Endothelial cell of umbilical vein (primary cell): ENCODE data around the gene B4GALT5. TPM values are rescaled to one million over a fixed set of nuclear protein-coding genes. Genes with fewer than 3 reads are reported as not detected.

Experiments
- BruUV-seq: library from RNA; stranded (reverse); fragments of 400-500 nt; replicated peaks from 2 replicates; lab custom pipeline; 2021; lab: Mats Ljungman, UMichigan
- CTCF ChIA-PET: fragments of 300-600, 350-600 bp; sonication (Branson Sonifier 250); formaldehyde crosslinking; loops from one replicate; lab custom pipeline; 2021; ENCODE audit warnings: antibody characterized with exemption, inconsistent platforms; lab: Charles Lee
- POLR2A ChIA-PET: fragments of 300-600, 350-600 bp; sonication (Branson Sonifier 250); formaldehyde crosslinking; loops from one replicate; lab custom pipeline; 2021; ENCODE audit warnings: antibody characterized with exemption, inconsistent platforms; lab: Charles Lee
- DNase-seq: peaks from one replicate; pipeline ENCODE4 v3.0.0-alpha.2; 2011; ENCODE audit warnings: low read depth, low spot score
- FAIRE-seq: peaks from 2 replicates; lab custom pipeline; 2011; peaks lifted over from hg19 to GRCh38; lab: Jason Lieb, UNC
- H2AFZ ChIP-seq: 2 replicates; pipeline ENCODE4 v1.6.0; 2012; ENCODE audit warnings: low read depth, low read length, control low read depth, inconsistent platforms
- H3K27ac ChIP-seq: 2 replicates; pipeline ENCODE4 v1.5.1; 2011; ENCODE audit warnings: low read depth, mild to moderate bottlenecking, control low read depth, low read length, moderate library complexity; ENCODE audit not compliant: insufficient read depth
- H3K27me3 ChIP-seq, 2 experiments: 2 replicates each; pipeline versions ENCODE4 v1.6.0 to v1.6.1; 2011; ENCODE audit warnings: low read length in 2 of 2, mixed read lengths in 1 of 2; ENCODE audit not compliant: control insufficient read depth in 2 of 2, insufficient read depth in 2 of 2
- H3K36me3 ChIP-seq, 2 experiments: 2 replicates in 1 of 2; 3 replicates in 1 of 2; pipeline ENCODE4 v1.5.1; 2011; ENCODE audit warnings: low read length in 2 of 2, mild to moderate bottlenecking in 1 of 2, moderate library complexity in 1 of 2; ENCODE audit not compliant: control insufficient read depth in 2 of 2, insufficient read depth in 2 of 2; ENCODE audit errors: extremely low read depth in 1 of 2
- H3K4me1 ChIP-seq: 3 replicates; pipeline ENCODE4 v1.5.1; 2011; ENCODE audit warnings: mild to moderate bottlenecking, low read length; ENCODE audit not compliant: control insufficient read depth, insufficient read depth; ENCODE audit errors: extremely low read depth
- H3K4me2 ChIP-seq: 2 replicates; pipeline ENCODE4 v1.6.1; 2011; ENCODE audit warnings: low read length, control low read depth, mixed read lengths; ENCODE audit not compliant: insufficient read depth
- H3K4me3 ChIP-seq, 3 experiments: fragments of 200-600 bp in 1 of 3; sonication (generic), shearing (Covaris generic) in 1 of 3; replicated peaks in 1 of 3; 2 replicates each; pipeline ENCODE4 v1.5.1; 2011 to 2016; ENCODE audit warnings: control low read depth in 3 of 3, low read length in 3 of 3, mild to moderate bottlenecking in 2 of 3, inconsistent platforms in 1 of 3, low read depth in 1 of 3, moderate library complexity in 1 of 3; ENCODE audit not compliant: insufficient read depth in 1 of 3
- H3K79me2 ChIP-seq: 2 replicates; pipeline ENCODE4 v1.6.0; 2012; ENCODE audit warnings: low read length, inconsistent platforms; ENCODE audit not compliant: control insufficient read depth, insufficient read depth
- H3K9ac ChIP-seq: replicated peaks from 2 replicates; pipeline ENCODE3; 2011; ENCODE audit warnings: low read length, control low read depth; ENCODE audit not compliant: insufficient read depth; ENCODE audit errors: extremely low read depth
- H3K9me1 ChIP-seq: replicated peaks from 3 replicates; pipeline ENCODE4 v1.6.0; 2011; ENCODE audit warnings: mild to moderate bottlenecking, low read length; ENCODE audit not compliant: control insufficient read depth, insufficient read depth; ENCODE audit errors: extremely low read depth
- H3K9me3 ChIP-seq: replicated peaks from 2 replicates; pipeline ENCODE4 v1.5.1; 2012; ENCODE audit warnings: low read length, inconsistent platforms; ENCODE audit not compliant: control insufficient read depth, insufficient read depth
- H4K20me1 ChIP-seq: replicated peaks from 2 replicates; pipeline ENCODE3; 2011; ENCODE audit warnings: mild to moderate bottlenecking, low read length; ENCODE audit not compliant: control insufficient read depth, insufficient read depth; ENCODE audit errors: extremely low read depth
- CTCF ChIP-seq, 2 donors: IDR thresholded peaks; 1 replicate in 1 of 2; 2 replicates in 1 of 2; pipeline ENCODE4 v1.5.1; 2011; ENCODE audit warnings: low read length in 2 of 2, mild to moderate bottlenecking in 2 of 2, moderate library complexity in 2 of 2, control low read depth in 1 of 2, inconsistent platforms in 1 of 2, low read depth in 1 of 2; ENCODE audit not compliant: insufficient read depth in 1 of 2; ENCODE audit errors: extremely low read depth in 1 of 2
- EZH2 ChIP-seq: IDR thresholded peaks from 2 replicates; pipeline ENCODE4 v1.6.1; 2012; ENCODE audit warnings: borderline replicate concordance, low read depth, mild to moderate bottlenecking, moderate library complexity, low read length, inconsistent platforms; ENCODE audit not compliant: severe bottlenecking
- FOS ChIP-seq: IDR thresholded peaks from 2 replicates; pipeline ENCODE4 v1.6.1; 2011; ENCODE audit warnings: mild to moderate bottlenecking, low read length, moderate library complexity, borderline replicate concordance; ENCODE audit not compliant: insufficient read depth
- GATA2 ChIP-seq: IDR thresholded peaks from 2 replicates; pipeline ENCODE4 v1.7.0; 2011; ENCODE audit warnings: low read depth, mild to moderate bottlenecking, moderate library complexity, mixed read lengths, low read length; ENCODE audit not compliant: insufficient read length, insufficient read depth
- JUN ChIP-seq: IDR thresholded peaks from 2 replicates; pipeline ENCODE4 v1.6.1; 2011; ENCODE audit warnings: borderline replicate concordance, low read depth; ENCODE audit not compliant: insufficient read length, insufficient read depth
- MAX ChIP-seq: IDR thresholded peaks from 2 replicates; pipeline ENCODE4 v1.6.1; 2011; ENCODE audit not compliant: insufficient read depth, insufficient read length
- MYC ChIP-seq: IDR thresholded peaks from one replicate; pipeline ENCODE4 v1.6.1; 2011; ENCODE audit warnings: mild to moderate bottlenecking, low read depth, low read length
- POLR2A ChIP-seq: IDR thresholded peaks from 2 replicates; pipeline ENCODE4 v1.6.1; 2012; ENCODE audit warnings: low read depth, mild to moderate bottlenecking, control low read depth, low read length
- POLR2AphosphoS5 ChIP-seq: IDR thresholded peaks from 2 replicates; pipeline ENCODE4 v1.6.1; 2012; ENCODE audit warnings: low read depth, mild to moderate bottlenecking, control low read depth, low read length, moderate library complexity; ENCODE audit not compliant: insufficient read depth
- dilution Hi-C: fragments of 300-500 bp; cut with MboI; formaldehyde crosslinking; loops from one replicate; pipeline ENCODE4 v1.15.0; 2019; ENCODE audit warnings: low sequenced_read_pairs; ENCODE audit not compliant: extremely low pct_ligation_motif_present
- intact Hi-C: fragments of 100-400 bp; cut with micrococcal nuclease; formaldehyde crosslinking; loops from one replicate; pipeline ENCODE4 v1.10.0; 2022
- polyA plus RNA-seq, 4 experiments: library from polyadenylated mRNA; depleted of rRNA in 3 of 4; stranded (reverse) in 3 of 4; unstranded in 1 of 4; fragments of >200 nt; gene quantifications; 2 replicates each; pipeline versions ENCODE4 v1.2.1 to v1.2.3, GENCODE V29; 2011 to 2012; ENCODE audit warnings: missing spikeins in 1 of 4
- total RNA-seq: library from RNA; stranded (reverse); gene quantifications from 2 replicates; pipeline ENCODE4 v1.2.3, GENCODE V29; 2021

Gene B4GALT5
- total and polyA plus RNA-seq, 2 donors (not counting 3 experiments of a cell fraction or from before 2014, with no cell fraction given), result 54.4 to 70.1 TPM

DNA sequence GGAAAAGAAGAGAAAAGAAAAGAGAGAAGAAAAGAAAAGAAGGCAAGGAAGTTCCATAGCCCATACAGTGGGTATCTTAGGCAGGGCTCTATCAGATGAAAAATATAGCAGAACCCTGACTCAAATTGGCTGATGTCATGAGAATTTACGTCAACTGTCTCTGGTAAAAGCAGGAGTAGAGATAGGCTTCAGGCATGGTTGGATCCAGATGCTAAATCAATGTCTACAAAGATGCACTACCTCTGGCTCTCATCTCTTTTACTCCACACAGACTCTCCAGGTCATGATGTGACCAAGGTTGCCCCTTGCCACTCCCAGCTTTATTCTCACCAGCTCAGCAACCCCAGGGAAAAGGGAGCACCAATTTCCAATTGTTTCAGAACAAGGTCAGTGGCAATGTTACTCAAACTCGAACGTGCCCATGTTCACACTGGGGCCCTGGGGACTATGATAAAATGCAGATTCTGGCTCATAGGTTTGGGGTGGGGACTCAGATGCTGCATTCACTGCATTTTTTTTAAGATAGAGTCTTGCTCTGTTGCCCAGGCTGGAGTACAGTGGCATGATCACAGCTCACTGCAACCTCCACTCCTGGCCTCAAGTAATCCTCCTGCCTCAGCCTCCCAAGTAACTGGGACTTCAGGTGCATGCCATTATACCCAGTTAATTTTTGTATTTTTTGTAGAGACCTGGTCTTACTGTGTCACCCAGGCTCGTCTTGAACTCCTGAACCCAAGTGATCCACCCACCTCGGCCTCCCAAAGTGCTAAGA lies 112.3 kb downstream of the B4GALT5 start:
- no peak overlapping the region for H2AFZ ChIP-seq
- no peak overlapping the region for H3K9ac ChIP-seq
- CTCF ChIA-PET, result interaction anchor here (24.6 kb wide), 1 partner anchor 60 kb away, joined by 962 read pairs; no protein-coding TSS in a partner anchor
- BruUV-seq, result no TSS peak
- no peaks in the 10 kb centered on the region for H4K20me1 ChIP-seq
- no peak overlapping the region for H3K27ac ChIP-seq
- no peaks in the 10 kb centered on the region for H3K9me1 ChIP-seq
- H3K9me3 ChIP-seq, result no peaks in the 10 kb centered on the region
- dilution Hi-C loops, result no loop called here
- POLR2A ChIA-PET, result no interaction called here
- no peak for DNase-seq
- TF ChIP-seq POLR2A, result no peak
- intact Hi-C loops, result no loop called here
- no peaks in the 10 kb centered on the region for H3K79me2 ChIP-seq
- H3K27me3 ChIP-seq, result no peaks in the 10 kb centered on the region
- no peak overlapping the region for H3K4me2 ChIP-seq
- H3K4me1 ChIP-seq, result peaks cover under 1% of the 10 kb centered on the region
- FAIRE-seq, result no peak
- H3K36me3 ChIP-seq, result no peaks in the 10 kb centered on the region
- H3K4me3 ChIP-seq, result no peak overlapping the region

DNA sequence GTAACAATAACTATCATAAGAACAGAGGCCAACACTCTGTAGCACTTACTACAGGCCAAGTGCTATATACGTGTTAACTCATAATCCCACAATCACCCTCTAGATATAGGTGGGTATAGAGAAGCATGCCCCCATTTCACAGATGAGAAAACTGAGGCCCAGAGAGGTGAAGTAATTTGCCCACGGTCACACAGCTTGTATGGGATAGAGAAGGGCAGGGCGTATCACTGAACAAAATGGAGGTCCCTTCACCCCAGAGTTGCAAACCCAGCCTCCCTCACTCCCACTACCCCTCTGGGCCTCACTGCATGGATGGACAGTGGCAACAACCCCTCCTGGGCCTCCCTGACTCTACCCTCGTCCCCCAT lies 113.9 kb downstream of the B4GALT5 start:
- intact Hi-C loops, result no loop called here
- DNase-seq (no peak), FAIRE-seq (no peak)
- no peaks in the 10 kb centered on the region for H3K9me3 ChIP-seq
- no peaks in the 10 kb centered on the region for H3K79me2 ChIP-seq
- no peaks in the 10 kb centered on the region for H3K36me3 ChIP-seq
- H3K27me3 ChIP-seq, result no peaks in the 10 kb centered on the region
- no peaks in the 10 kb centered on the region for H4K20me1 ChIP-seq
- H3K4me3 ChIP-seq, result no peak overlapping the region
- no peak overlapping the region for H3K27ac ChIP-seq
- H3K9me1 ChIP-seq, result no peaks in the 10 kb centered on the region
- no peak overlapping the region for H3K4me2 ChIP-seq
- TF ChIP-seq GATA2, result no peak
- TF ChIP-seq EZH2, result no peak
- no peak for TF ChIP-seq POLR2A
- TF ChIP-seq MYC, result no peak
- no peak for TF ChIP-seq JUN
- no peak for TF ChIP-seq MAX
- TF ChIP-seq CTCF (IDR thresholded peaks at IDR 0.05; ENCODE audit: extremely low read depth in 1 of 2, insufficient read depth in 1 of 2, low read depth in 1 of 2, low read length in 2 of 2), result no peak
- no peak for TF ChIP-seq FOS
- no peak for TF ChIP-seq POLR2AphosphoS5
- ChIA-PET CTCF (interaction anchor here (1.0 to 24.6 kb wide), 2 partner anchors 9 to 58 kb away, joined by 5 to 962 read pairs; no protein-coding TSS in a partner anchor), POLR2A (no interaction called here)
- H3K9ac ChIP-seq, result no peak overlapping the region
- no TSS peak for BruUV-seq
- no peak overlapping the region for H2AFZ ChIP-seq
- peaks cover 10% of the 10 kb centered on the region for H3K4me1 ChIP-seq
- dilution Hi-C loops, result no loop called here
